NCI-H128 (cell line): ENCODE results near the gene TREX2.

Experiments
- DNase-seq: peaks from one replicate; lab custom pipeline; 2025; ENCODE audit not compliant: unreplicated experiment; lab: John Stamatoyannopoulos, UW

TREX2 gene

GRCh38 chrX:153476666-153477363 is 31.0 kb upstream of the TREX2 start:
- no peak for DNase-seq

- DNase-seq = no peak
Observed at GRCh38 chrX:153475751-153476281, 30.0 kb upstream of the TREX2 start.

- no peak for DNase-seq
Observed at GRCh38 chrX:153475271-153475670, 29.4 kb upstream of the TREX2 start.

- no peak for DNase-seq
Observed at GRCh38 chrX:153474718-153475117, 28.9 kb upstream of the TREX2 start.

- no peak for DNase-seq
Observed at GRCh38 chrX:153474266-153474665, 28.4 kb upstream of the TREX2 start.

- no peak for DNase-seq
Observed at GRCh38 chrX:153473126-153473525, 27.3 kb upstream of the TREX2 start.

- DNase-seq = no peak
Observed at GRCh38 chrX:153471663-153472280, 25.9 kb upstream of the TREX2 start.

GRCh38 chrX:153470411-153471363 is 24.8 kb upstream of the TREX2 start, which contains the start of gene HAUS7:
TSS of gene HAUS7 (minus strand) at chrX:153470576. CDS start at chrX:153470557, 19 bp downstream.
- DNase-seq = peak; percentile 73

- no peak for DNase-seq
Observed at GRCh38 chrX:153469811-153470410, 24.1 kb upstream of the TREX2 start.

- no peak for DNase-seq
Observed at GRCh38 chrX:153468008-153468580, 22.2 kb upstream of the TREX2 start.

GRCh38 chrX:153465691-153466380 is 20.0 kb upstream of the TREX2 start:
- no peak for DNase-seq

- DNase-seq = no peak
Observed at GRCh38 chrX:153464116-153464515, 18.3 kb upstream of the TREX2 start.

- DNase-seq = no peak
Observed at GRCh38 chrX:153463556-153463955, 17.7 kb upstream of the TREX2 start.

GRCh38 chrX:153463031-153463430 is 17.2 kb upstream of the TREX2 start:
- no peak for DNase-seq

- DNase-seq = no peak
Observed at GRCh38 chrX:153462291-153462690, 16.4 kb upstream of the TREX2 start.

- DNase-seq = no peak
Observed at GRCh38 chrX:153460826-153461225, 15.0 kb upstream of the TREX2 start.

- DNase-seq = no peak
Observed at GRCh38 chrX:153459986-153460385, 14.1 kb upstream of the TREX2 start.

- no peak for DNase-seq
Observed at GRCh38 chrX:153458476-153458875, 12.6 kb upstream of the TREX2 start.

- no peak for DNase-seq
Observed at GRCh38 chrX:153457827-153458466, 12.1 kb upstream of the TREX2 start.
